Keratinocyte (primary cell): ENCODE measurements around the gene ACTN4. TPM values are rescaled to one million over a fixed set of nuclear protein-coding genes. Genes with fewer than 3 reads are reported as not detected.

ENCODE experiments used
- DNase-seq: peaks from one replicate; pipeline ENCODE4 v3.0.0-alpha.2; 2011; ENCODE audit warnings: low read depth, missing footprints, low spot score
- FAIRE-seq: peaks from 2 replicates; lab custom pipeline; 2011; peaks lifted over from hg19 to GRCh38; lab: Jason Lieb, UNC
- H2AFZ ChIP-seq: 2 replicates; pipeline ENCODE4 v1.6.0; 2012; ENCODE audit warnings: low read length, control low read depth, inconsistent platforms; ENCODE audit not compliant: control insufficient read depth
- H3K27ac ChIP-seq: 2 replicates; pipeline ENCODE4 v1.5.1; 2011; ENCODE audit warnings: low read length; ENCODE audit not compliant: control insufficient read depth, insufficient read depth
- H3K27me3 ChIP-seq: 3 replicates; pipeline ENCODE4 v1.6.0; 2011; ENCODE audit warnings: low read length; ENCODE audit not compliant: control insufficient read depth, insufficient read depth; ENCODE audit errors: extremely low read depth
- H3K36me3 ChIP-seq, 2 experiments: 2 replicates in 1 of 2; 3 replicates in 1 of 2; pipeline ENCODE4 v1.5.1; 2011; ENCODE audit warnings: low read length in 2 of 2, mild to moderate bottlenecking in 1 of 2; ENCODE audit not compliant: control insufficient read depth in 2 of 2, insufficient read depth in 2 of 2; ENCODE audit errors: extremely low read depth in 1 of 2
- H3K4me1 ChIP-seq: 3 replicates; pipeline ENCODE4 v1.5.1; 2011; ENCODE audit warnings: low read length; ENCODE audit not compliant: control insufficient read depth, insufficient read depth; ENCODE audit errors: extremely low read depth
- H3K4me2 ChIP-seq: 3 replicates; pipeline ENCODE4 v1.6.0; 2011; ENCODE audit warnings: low read depth, low read length; ENCODE audit not compliant: control insufficient read depth, insufficient read depth; ENCODE audit errors: extremely low read depth
- H3K4me3 ChIP-seq, 3 experiments: fragments of 200-600 bp in 1 of 3; sonication (generic) in 1 of 3; 2 replicates in 2 of 3; 3 replicates in 1 of 3; pipeline ENCODE4 v1.5.1; 2011 to 2016; ENCODE audit warnings: low read length in 3 of 3, mild to moderate bottlenecking in 3 of 3, control low read depth in 2 of 3, inconsistent platforms in 1 of 3, low read depth in 1 of 3, mixed read lengths in 1 of 3, mixed run types in 1 of 3, moderate library complexity in 1 of 3; ENCODE audit not compliant: control insufficient read depth in 2 of 3, insufficient read depth in 2 of 3; ENCODE audit errors: extremely low read depth in 1 of 3
- H3K79me2 ChIP-seq: 2 replicates; pipeline ENCODE4 v1.6.0; 2012; ENCODE audit warnings: low read length; ENCODE audit not compliant: control insufficient read depth, insufficient read depth
- H3K9ac ChIP-seq: 3 replicates; pipeline ENCODE4 v1.6.0; 2011; ENCODE audit warnings: low read length; ENCODE audit not compliant: control insufficient read depth, insufficient read depth; ENCODE audit errors: extremely low read depth
- H3K9me1 ChIP-seq: 3 replicates; pipeline ENCODE4 v1.6.0; 2011; ENCODE audit warnings: low read length; ENCODE audit not compliant: control insufficient read depth, insufficient read depth; ENCODE audit errors: extremely low read depth
- H3K9me3 ChIP-seq: 2 replicates; pipeline ENCODE4 v1.5.1; 2012; ENCODE audit warnings: low read depth, low read length; ENCODE audit not compliant: control insufficient read depth
- H4K20me1 ChIP-seq: 3 replicates; pipeline ENCODE4 v1.6.0; 2011; ENCODE audit warnings: low read length; ENCODE audit not compliant: control insufficient read depth, insufficient read depth; ENCODE audit errors: extremely low read depth
- EZH2 ChIP-seq: IDR thresholded peaks from one replicate; pipeline ENCODE4 v1.6.1; 2012; ENCODE audit warnings: inconsistent platforms, mild to moderate bottlenecking, low read length, moderate library complexity
- dilution Hi-C: fragments of 300-500 bp; cut with MboI; formaldehyde crosslinking; loops from one replicate; pipeline ENCODE4 v1.7.0; 2020; ENCODE audit warnings: low sequenced_read_pairs; ENCODE audit not compliant: extremely low pct_ligation_motif_present
- polyA plus RNA-seq, 5 experiments: library from polyadenylated mRNA; depleted of rRNA in 3 of 5; stranded (reverse) in 3 of 5; stranded (forward) in 1 of 5; unstranded in 1 of 5; fragments of >200 nt; gene quantifications; 1 replicate in 1 of 5; 2 replicates in 3 of 5; 3 replicates in 1 of 5; pipeline versions ENCODE4 v1.2.1 to v1.2.3, GENCODE V29; 2011 to 2012; ENCODE audit warnings: missing spikeins in 2 of 5, low read depth in 1 of 5, low replicate concordance in 1 of 5
- TF ChIP-seq, protein P1 (sequence below), 3 experiments: IDR thresholded peaks in 1 of 3; conservative IDR thresholded peaks in 1 of 3; optimal IDR thresholded peaks in 1 of 3; 2 replicates in 2 of 3; 3 replicates in 1 of 3; pipeline versions ENCODE3 to v1.5.1; 2011; ENCODE audit warnings: low read length in 3 of 3, mild to moderate bottlenecking in 3 of 3, moderate library complexity in 2 of 3, control low read depth in 1 of 3, inconsistent platforms in 1 of 3; ENCODE audit not compliant: insufficient read depth in 2 of 3; ENCODE audit errors: extremely low read depth in 1 of 3

Gene ACTN4
- polyA plus RNA-seq, 1 donor (not counting 4 experiments of a cell fraction or from before 2014, with no cell fraction given): 463 TPM

DNA sequence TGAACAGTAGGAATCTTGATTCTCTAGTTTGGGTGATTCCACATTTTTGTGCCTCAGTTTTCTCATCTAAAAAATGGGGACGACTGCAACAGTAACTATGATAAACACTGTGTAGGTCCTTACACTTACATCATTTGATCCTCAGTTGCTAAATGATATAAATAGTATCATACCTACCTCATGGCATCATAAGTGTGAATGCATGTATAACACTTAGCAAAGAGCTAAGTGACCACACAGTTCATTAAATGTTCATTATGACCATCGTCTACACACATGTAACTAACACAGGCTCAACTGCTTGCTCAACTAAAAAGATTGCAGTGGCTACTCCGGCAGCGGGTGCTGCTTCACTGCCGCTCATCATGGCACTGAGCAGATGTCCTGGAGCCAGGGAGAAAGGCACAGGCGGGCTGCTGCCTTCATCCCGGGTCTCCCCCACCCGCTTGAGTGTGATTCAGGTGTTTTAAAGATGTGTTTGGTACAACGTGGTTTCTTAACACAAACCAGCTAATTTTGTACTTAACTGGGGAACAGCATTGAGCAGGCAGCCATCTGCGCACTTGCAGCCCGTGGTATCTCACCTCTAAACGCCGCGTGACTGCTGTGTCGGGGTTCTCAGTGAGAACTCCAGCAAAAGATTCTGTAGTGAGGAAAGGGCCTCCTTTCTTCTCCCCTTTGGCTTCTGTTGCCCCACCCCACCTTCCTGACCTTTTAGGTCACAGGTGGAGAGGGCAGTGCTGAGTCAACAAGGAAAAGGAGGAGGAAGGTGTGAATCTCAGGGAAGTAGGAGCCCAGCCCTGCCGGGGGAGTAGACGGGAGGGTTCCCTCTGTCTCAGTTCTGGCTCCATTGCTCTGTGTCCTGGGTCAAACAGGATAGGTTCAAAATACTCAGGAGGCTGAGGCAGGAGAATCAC, 11.7 kb upstream of the ACTN4 start:
- Histone ChIP-seq H4K20me1 (no peaks in the 10 kb centered on the region), H3K79me2 (peaks cover 4% of the 10 kb centered on the region), H3K9me1 (no peaks in the 10 kb centered on the region), H3K4me2 (no peak overlapping the region), H3K4me1 (peaks cover 42% of the 10 kb centered on the region), H3K36me3 (peaks cover 12 to 20% of the 10 kb centered on the region in 2 experiments), H2AFZ (no peak overlapping the region), H3K27me3 (no peaks in the 10 kb centered on the region), H3K27ac (peak overlapping the region; percentile 52), H3K9me3 (no peaks in the 10 kb centered on the region), H3K9ac (peak overlapping the region; percentile 5), H3K4me3 (no peak overlapping the region)
- FAIRE-seq (no peak), DNase-seq (no peak)
- dilution Hi-C loops: no loop called here
- TF ChIP-seq EZH2: no peak
- TF ChIP-seq, protein P1, sequence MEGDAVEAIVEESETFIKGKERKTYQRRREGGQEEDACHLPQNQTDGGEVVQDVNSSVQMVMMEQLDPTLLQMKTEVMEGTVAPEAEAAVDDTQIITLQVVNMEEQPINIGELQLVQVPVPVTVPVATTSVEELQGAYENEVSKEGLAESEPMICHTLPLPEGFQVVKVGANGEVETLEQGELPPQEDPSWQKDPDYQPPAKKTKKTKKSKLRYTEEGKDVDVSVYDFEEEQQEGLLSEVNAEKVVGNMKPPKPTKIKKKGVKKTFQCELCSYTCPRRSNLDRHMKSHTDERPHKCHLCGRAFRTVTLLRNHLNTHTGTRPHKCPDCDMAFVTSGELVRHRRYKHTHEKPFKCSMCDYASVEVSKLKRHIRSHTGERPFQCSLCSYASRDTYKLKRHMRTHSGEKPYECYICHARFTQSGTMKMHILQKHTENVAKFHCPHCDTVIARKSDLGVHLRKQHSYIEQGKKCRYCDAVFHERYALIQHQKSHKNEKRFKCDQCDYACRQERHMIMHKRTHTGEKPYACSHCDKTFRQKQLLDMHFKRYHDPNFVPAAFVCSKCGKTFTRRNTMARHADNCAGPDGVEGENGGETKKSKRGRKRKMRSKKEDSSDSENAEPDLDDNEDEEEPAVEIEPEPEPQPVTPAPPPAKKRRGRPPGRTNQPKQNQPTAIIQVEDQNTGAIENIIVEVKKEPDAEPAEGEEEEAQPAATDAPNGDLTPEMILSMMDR (optimal IDR thresholded peaks at IDR 0.05 in 1 of 3, IDR thresholded peaks at IDR 0.05 in 1 of 3, conservative IDR thresholded peaks at IDR 0.05 in 1 of 3; ENCODE audit: extremely low read depth in 1 of 3, insufficient read depth in 2 of 3, low read length in 3 of 3): no peak

DNA sequence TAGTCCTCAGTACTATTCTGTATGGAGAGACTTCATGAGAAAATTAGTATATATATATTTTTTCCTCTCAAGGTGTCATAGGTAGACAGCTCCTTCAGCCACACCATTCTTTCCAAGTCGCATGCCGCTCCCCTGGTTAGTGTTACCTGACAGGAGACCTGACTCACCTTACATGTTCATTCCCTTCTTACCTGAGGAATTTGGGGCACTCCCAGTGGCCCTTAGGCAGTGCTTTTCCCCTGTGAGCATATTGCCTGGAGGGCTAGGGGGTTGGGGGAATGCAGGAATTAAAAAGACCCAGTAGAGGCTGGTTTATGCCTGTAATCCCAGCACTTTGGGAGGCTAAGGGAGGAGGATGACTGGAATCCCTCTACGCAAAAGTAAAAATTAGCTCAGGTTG, 9.0 kb upstream of the ACTN4 start:
- peak overlapping the region; percentile 42 for H3K4me2 ChIP-seq
- no peak for DNase-seq

More for the DNA sequence above, 9.0 kb upstream of the ACTN4 start:
- H3K9me3 ChIP-seq: no peaks in the 10 kb centered on the region
- H3K27ac ChIP-seq: peak overlapping the region; percentile 42
- no peaks in the 10 kb centered on the region for H3K9me1 ChIP-seq
- H3K79me2 ChIP-seq: peaks cover 4% of the 10 kb centered on the region
- H3K4me1 ChIP-seq: peaks cover 49% of the 10 kb centered on the region
- H3K36me3 ChIP-seq: peaks cover 8 to 13% of the 10 kb centered on the region in 2 experiments
- peak overlapping the region; percentile 2 for H3K9ac ChIP-seq
- H2AFZ ChIP-seq: no peak overlapping the region
- H4K20me1 ChIP-seq: no peaks in the 10 kb centered on the region
- dilution Hi-C loops: no loop called here
- TF ChIP-seq, protein P1 (optimal IDR thresholded peaks at IDR 0.05 in 1 of 3, IDR thresholded peaks at IDR 0.05 in 1 of 3, conservative IDR thresholded peaks at IDR 0.05 in 1 of 3; ENCODE audit: extremely low read depth in 1 of 3, insufficient read depth in 2 of 3, low read length in 3 of 3): no peak
- TF ChIP-seq EZH2: no peak
- H3K27me3 ChIP-seq: no peaks in the 10 kb centered on the region
- no peak overlapping the region for H3K4me3 ChIP-seq
- peak; percentile 67 for FAIRE-seq
